Thyroid gland (tissue), 4 donors: Measurements from ENCODE around the gene SERINC3. TPM values are rescaled to one million over a fixed set of nuclear protein-coding genes. Genes with fewer than 3 reads are reported as not detected.

Experiments
- DNase-seq, 2 donors: peaks; one replicate each; pipeline ENCODE4 v3.0.0-alpha.2; 2019
- H3K27ac ChIP-seq, 3 donors: fragments of 200-600 bp; sonication (generic); 1 replicate in 2 of 3; 2 replicates in 1 of 3; pipeline ENCODE4 v1.5.1; 2016 to 2019; ENCODE audit warnings: mild to moderate bottlenecking in 1 of 3, moderate library complexity in 1 of 3
- H3K27me3 ChIP-seq: fragments of 200-600 bp; sonication (generic); one replicate; pipeline ENCODE4 v1.5.1; 2019
- H3K36me3 ChIP-seq, 2 donors: fragments of 200-600 bp; sonication (generic); one replicate each; pipeline ENCODE4 v1.5.1; 2016 to 2019
- H3K4me1 ChIP-seq, 2 donors: fragments of 200-600 bp; sonication (generic); one replicate each; pipeline ENCODE4 v1.5.1; 2017 to 2019
- H3K4me3 ChIP-seq, 3 donors: fragments of 200-600 bp; sonication (generic); replicated peaks in 1 of 3; 1 replicate in 2 of 3; 2 replicates in 1 of 3; pipeline ENCODE4 v1.5.1; 2016; ENCODE audit warnings: mild to moderate bottlenecking in 1 of 3
- H3K9me3 ChIP-seq: fragments of 200-600 bp; sonication (generic); one replicate; pipeline ENCODE4 v1.5.1; 2017
- CTCF ChIP-seq, 6 experiments: fragments of 200-600 bp in 3 of 6; fragments of 450-650 bp in 3 of 6; sonication (generic) in 3 of 6; IDR thresholded peaks; one replicate each; pipeline ENCODE4 v1.5.1; 2016 to 2019; ENCODE audit warnings: antibody characterized with exemption in 6 of 6, mild to moderate bottlenecking in 2 of 6, inconsistent platforms in 1 of 6, moderate library complexity in 1 of 6
- POLR2A ChIP-seq, 2 donors: fragments of 450-650 bp; IDR thresholded peaks; one replicate each; pipeline ENCODE4 v1.6.1; 2017; ENCODE audit warnings: antibody characterized with exemption in 2 of 2, mild to moderate bottlenecking in 2 of 2, moderate library complexity in 1 of 2
- WGBS, 2 donors: methylation state at CpG; one replicate each; pipeline ENCODE4 v1.1.5; 2017; 5-methylcytosine and 5-hydroxymethylcytosine counted together
- intact Hi-C: fragments of 100-400 bp; cut with DNase I; formaldehyde crosslinking; loops from one replicate; pipeline ENCODE4 v1.15.1; 2023
- total RNA-seq, 4 donors: library from RNA; depleted of rRNA; stranded (reverse); fragments of >200 nt; gene quantifications; one replicate each; pipeline ENCODE4 v1.2.3, GENCODE V29; 2016

The SERINC3 gene
- total RNA-seq, 4 donors from 2014 or later, result 113 to 140 (median 137) TPM

- Histone ChIP-seq H3K27me3 (no peaks in the 10 kb centered on the region), H3K36me3 (peaks cover 52 to 60% of the 10 kb centered on the region in 2 donors), H3K4me3 (no peak overlapping the region), H3K4me1 (peaks cover under 1 to 7% of the 10 kb centered on the region in 2 donors), H3K9me3 (no peaks in the 10 kb centered on the region), H3K27ac (no peak overlapping the region)
- intact Hi-C loops, result no loop called here
- DNase-seq, result no peak
- WGBS, 2 donors, result 94 to 97% methylated on average over 4 of the region's 4 CpGs
- TF ChIP-seq POLR2A (IDR thresholded peaks at IDR 0.05), result no peak
- no peak for TF ChIP-seq CTCF (IDR thresholded peaks at IDR 0.05)
These were observed 12.1 kb downstream of the SERINC3 start for GRCh38 chr20:44509762-44510161.

GRCh38 chr20:44504402-44505307 is 17.2 kb downstream of the SERINC3 start:
- DNase-seq, result no peak
- intact Hi-C loops, result no loop called here
- Histone ChIP-seq H3K36me3 (peaks cover 74 to 83% of the 10 kb centered on the region in 2 donors), H3K4me1 (peaks cover 0 to 13% of the 10 kb centered on the region in 2 donors), H3K27ac (no peak overlapping the region), H3K9me3 (no peaks in the 10 kb centered on the region), H3K27me3 (no peaks in the 10 kb centered on the region), H3K4me3 (no peak overlapping the region)
- 94 to 96% methylated on average over 6 of the region's 6 CpGs for WGBS, 2 donors
- TF ChIP-seq POLR2A (IDR thresholded peaks at IDR 0.05), result no peak
- TF ChIP-seq CTCF (IDR thresholded peaks at IDR 0.05), result no peak

- H3K27me3 ChIP-seq, result no peaks in the 10 kb centered on the region
- DNase-seq, result no peak
- TF ChIP-seq POLR2A (IDR thresholded peaks at IDR 0.05), result no peak
- no peak for TF ChIP-seq CTCF (IDR thresholded peaks at IDR 0.05)
- intact Hi-C loops, result no loop called here
- no peak overlapping the region for H3K4me3 ChIP-seq
- H3K9me3 ChIP-seq, result no peaks in the 10 kb centered on the region
- peaks cover 0 to 13% of the 10 kb centered on the region in 2 donors for H3K4me1 ChIP-seq
- H3K27ac ChIP-seq, result no peak overlapping the region
- peaks cover 65 to 69% of the 10 kb centered on the region in 2 donors for H3K36me3 ChIP-seq
- WGBS, 2 donors, result 95 to 97% methylated on average over 1 of the region's 1 CpG
These were observed 18.9 kb downstream of the SERINC3 start for GRCh38 chr20:44502968-44503367.

- Histone ChIP-seq H3K4me3 (no peak overlapping the region), H3K27me3 (no peaks in the 10 kb centered on the region), H3K27ac (peak overlapping the region in 1 of 3 donors; percentile 66), H3K9me3 (no peaks in the 10 kb centered on the region), H3K4me1 (peaks cover 0 to 20% of the 10 kb centered on the region in 2 donors), H3K36me3 (peaks cover 62% of the 10 kb centered on the region in 2 donors)
- TF ChIP-seq CTCF (IDR thresholded peaks at IDR 0.05), result no peak
- TF ChIP-seq POLR2A (IDR thresholded peaks at IDR 0.05), result no peak
- intact Hi-C loops, result no loop called here
- DNase-seq, result no peak
- WGBS, 2 donors, result 90 to 95% methylated on average over 5 of the region's 5 CpGs
These were observed 20.4 kb downstream of the SERINC3 start for GRCh38 chr20:44501448-44501847.

- 36 to 40% methylated on average over 3 of the region's 3 CpGs for WGBS, 2 donors
- intact Hi-C loops, result no loop called here
- H3K9me3 ChIP-seq, result no peaks in the 10 kb centered on the region
- no peaks in the 10 kb centered on the region for H3K27me3 ChIP-seq
- peak overlapping the region in 2 of 3 donors; percentile 58 to 66 for H3K27ac ChIP-seq
- H3K36me3 ChIP-seq, result peaks cover 51 to 60% of the 10 kb centered on the region in 2 donors
- peak; percentile 81 to 82 for DNase-seq
- peaks cover 6 to 32% of the 10 kb centered on the region in 2 donors for H3K4me1 ChIP-seq
- TF ChIP-seq CTCF (IDR thresholded peaks at IDR 0.05) (no peak), POLR2A (IDR thresholded peaks at IDR 0.05) (no peak)
- no peak overlapping the region for H3K4me3 ChIP-seq
These were observed 21.6 kb downstream of the SERINC3 start for GRCh38 chr20:44500221-44500620.
